ENCODE data around the gene PM20D2.
"Not testable (repeated sequence)": the region's sequence is repeated elsewhere in the genome, so short reads cannot be mapped to it uniquely, and the experiment has no call there.

GRCh38 chr6:89128256-89128671 is 17.6 kb upstream of the PM20D2 start:
- TF ChIP-seq CTCF (IDR thresholded peaks at IDR 0.05; ENCODE audit: low read depth, low read length, poor library complexity, severe bottlenecking); EZH2phosphoT487 (IDR thresholded peaks at IDR 0.05; ENCODE audit: borderline replicate concordance, low read length): not testable (repeated sequence)

Data from DOHH2 (cell line).